Activated CD4-positive, alpha-beta T cell treated with anti-CD3 and anti-CD28 coated beads, Interleukin-2, amount 50 U/mL, for 16 hours (primary cell): ENCODE results near the gene WNK2.

ENCODE experiments used
- DNase-seq: peaks from one replicate; pipeline ENCODE4 v3.0.0-alpha.2; 2020

The WNK2 gene

GRCh38 chr9:93183663-93184431 lies at the start of gene WNK2:
WNK2 (plus strand) TSS chr9:93184139; CDS start chr9:93184930, 791 bp downstream.
- no peak for DNase-seq

- DNase-seq: no peak
These were observed 49.0 kb upstream of the WNK2 start for GRCh38 chr9:93134740-93135444.

- no peak for DNase-seq
These were observed 47.9 kb upstream of the WNK2 start for GRCh38 chr9:93136011-93136440.

- no peak for DNase-seq
These were observed 46.6 kb upstream of the WNK2 start for GRCh38 chr9:93137362-93137761.

GRCh38 chr9:93138171-93138764 lies 45.7 kb upstream of the WNK2 start:
- no peak for DNase-seq

GRCh38 chr9:93139365-93140182 lies 44.4 kb upstream of the WNK2 start:
- no peak for DNase-seq

- no peak for DNase-seq
These were observed 42.0 kb upstream of the WNK2 start for GRCh38 chr9:93141771-93142483.

GRCh38 chr9:93143830-93144530 lies 40.0 kb upstream of the WNK2 start:
- DNase-seq: peak; percentile 28

- DNase-seq: peak; percentile 35
These were observed 37.2 kb upstream of the WNK2 start for GRCh38 chr9:93146696-93147095.

- no peak for DNase-seq
These were observed 36.3 kb upstream of the WNK2 start for GRCh38 chr9:93147632-93148031.

- DNase-seq: no peak
These were observed 35.2 kb upstream of the WNK2 start for GRCh38 chr9:93148721-93149120.

- no peak for DNase-seq
These were observed 34.6 kb upstream of the WNK2 start for GRCh38 chr9:93149361-93149760.

- no peak for DNase-seq
These were observed 32.7 kb upstream of the WNK2 start for GRCh38 chr9:93151097-93151784.

- peak; percentile 59 for DNase-seq
These were observed 29.5 kb upstream of the WNK2 start for GRCh38 chr9:93154293-93154903.

GRCh38 chr9:93155716-93156474 lies 28.0 kb upstream of the WNK2 start:
- no peak for DNase-seq

- DNase-seq: peak; percentile 96
These were observed 27.4 kb upstream of the WNK2 start for GRCh38 chr9:93156475-93157008.

GRCh38 chr9:93159601-93160471 lies 24.1 kb upstream of the WNK2 start:
- peak; percentile 81 for DNase-seq

- no peak for DNase-seq
These were observed 22.0 kb upstream of the WNK2 start for GRCh38 chr9:93161786-93162562.
